Neural cell (in vitro differentiated cells): ENCODE results near the gene SELENON. TPM values are rescaled to one million over a fixed set of nuclear protein-coding genes. Genes with fewer than 3 reads are reported as not detected.

Experiments
- H2AFZ ChIP-seq: fragments of 200-600, 300-800 bp; sonication (generic), shearing (Covaris generic); 2 replicates; pipeline ENCODE4 v1.6.0; 2014; ENCODE audit warnings: low read depth, mild to moderate bottlenecking, antibody characterized with exemption, low read length, moderate library complexity
- H3F3A ChIP-seq: fragments of 200-600 bp; shearing (Covaris generic); 2 replicates; pipeline ENCODE4 v1.6.1; 2016; ENCODE audit warnings: mild to moderate bottlenecking, moderate library complexity, mixed read lengths, antibody characterized with exemption, low read length; ENCODE audit not compliant: insufficient read depth, poor library complexity, severe bottlenecking
- H3K27ac ChIP-seq: fragments of 200-600, 300-800 bp; sonication (generic), shearing (Covaris generic); 2 replicates; pipeline ENCODE4 v1.5.1; 2014; ENCODE audit warnings: mild to moderate bottlenecking, low read length, moderate library complexity
- H3K27me3 ChIP-seq: fragments of 300-800, 200-600 bp; sonication (generic), shearing (Covaris generic); 2 replicates; pipeline ENCODE4 v1.6.0; 2014; ENCODE audit warnings: mild to moderate bottlenecking, low read depth, low read length, moderate library complexity; ENCODE audit not compliant: insufficient read depth
- H3K36me3 ChIP-seq: fragments of 300-800, 200-600 bp; sonication (generic), shearing (Covaris generic); 2 replicates; pipeline ENCODE4 v1.5.1; 2014; ENCODE audit warnings: mild to moderate bottlenecking, antibody characterized with exemption, low read length, moderate library complexity; ENCODE audit not compliant: insufficient read depth
- H3K4me2 ChIP-seq: fragments of 300-800, 200-600 bp; sonication (generic), shearing (Covaris generic); 2 replicates; pipeline ENCODE4 v1.6.0; 2014; ENCODE audit warnings: mild to moderate bottlenecking, low read length
- H3K4me3 ChIP-seq: fragments of 300-800, 200-600 bp; sonication (generic), shearing (Covaris generic); 2 replicates; pipeline ENCODE4 v1.5.1; 2014; ENCODE audit warnings: mild to moderate bottlenecking, low read length, moderate library complexity
- H3K79me2 ChIP-seq: fragments of 200-600 bp; shearing (Covaris generic); replicated peaks from 2 replicates; pipeline ENCODE4 v1.6.0; 2014; ENCODE audit warnings: mild to moderate bottlenecking, low read length, moderate library complexity; ENCODE audit not compliant: insufficient read depth
- H3K9ac ChIP-seq: fragments of 300-800, 200-600 bp; sonication (generic), shearing (Covaris generic); 2 replicates; pipeline ENCODE4 v1.6.1; 2016; ENCODE audit warnings: mild to moderate bottlenecking, low read length, mixed read lengths
- H3K9me2 ChIP-seq: fragments of 200-600 bp; shearing (Covaris generic); 2 replicates; pipeline ENCODE4 v1.6.1; 2016; ENCODE audit warnings: mild to moderate bottlenecking, low read length, mixed read lengths; ENCODE audit not compliant: insufficient read depth
- H3K9me3 ChIP-seq: fragments of 200-600, 300-800 bp; sonication (generic), shearing (Covaris generic); 2 replicates; pipeline ENCODE4 v1.6.1; 2016; ENCODE audit warnings: mild to moderate bottlenecking, mixed run types, low read length, moderate library complexity, mixed read lengths
- H4K20me1 ChIP-seq: fragments of 200-600 bp; shearing (Covaris generic); 2 replicates; pipeline ENCODE4 v1.6.1; 2016; ENCODE audit warnings: mild to moderate bottlenecking, mixed run types; ENCODE audit not compliant: insufficient read depth
- EP300 ChIP-seq: fragments of 450-650 bp; conservative IDR thresholded peaks from 2 replicates; pipeline ENCODE4 v1.6.1; 2014; ENCODE audit warnings: antibody characterized with exemption, mild to moderate bottlenecking, moderate library complexity; ENCODE audit not compliant: poor library complexity, severe bottlenecking
- EZH2 ChIP-seq: fragments of 200-600, 300-800 bp; shearing (Covaris generic), sonication (generic); IDR thresholded peaks from 2 replicates; pipeline ENCODE4 v1.6.1; 2014; ENCODE audit warnings: antibody characterized with exemption, low read length, borderline replicate concordance, mild to moderate bottlenecking; ENCODE audit not compliant: insufficient read depth, poor library complexity, severe bottlenecking
- MXI1 ChIP-seq: fragments of 450-650 bp; conservative IDR thresholded peaks from 2 replicates; pipeline ENCODE4 v1.6.1; 2014; ENCODE audit warnings: antibody characterized with exemption, mild to moderate bottlenecking; ENCODE audit not compliant: poor library complexity, severe bottlenecking
- POLR2AphosphoS5 ChIP-seq: IDR thresholded peaks from 2 replicates; pipeline ENCODE4 v1.6.1; 2012
- RAD21 ChIP-seq: fragments of 450-650 bp; conservative IDR thresholded peaks from 2 replicates; pipeline ENCODE4 v1.6.1; 2014; ENCODE audit warnings: antibody characterized with exemption, mild to moderate bottlenecking, moderate library complexity
- SMC3 ChIP-seq: fragments of 450-650 bp; conservative IDR thresholded peaks from 2 replicates; pipeline ENCODE4 v1.6.1; 2014; ENCODE audit warnings: antibody characterized with exemption, mild to moderate bottlenecking, moderate library complexity; ENCODE audit not compliant: poor library complexity
- TAF1 ChIP-seq: IDR thresholded peaks from 2 replicates; pipeline ENCODE4 v1.6.1; 2012; ENCODE audit warnings: low read depth
- polyA plus RNA-seq: library from polyadenylated mRNA; depleted of rRNA; stranded (reverse); fragments of >200 nt; gene quantifications from 2 replicates; pipeline ENCODE4 v1.2.3, GENCODE V29; 2014
- TF ChIP-seq, protein P1 (sequence below): IDR thresholded peaks from 2 replicates; pipeline ENCODE4 v1.6.1; 2012; ENCODE audit warnings: borderline replicate concordance
- TF ChIP-seq, protein P2 (sequence below): fragments of 450-650 bp; IDR thresholded peaks from 2 replicates; pipeline ENCODE4 v1.5.1; 2014; ENCODE audit warnings: antibody characterized with exemption, mild to moderate bottlenecking, moderate library complexity; ENCODE audit not compliant: poor library complexity, severe bottlenecking

Gene SELENON
- polyA plus RNA-seq, 1 donor from 2014 or later: 6.5 TPM

DNA sequence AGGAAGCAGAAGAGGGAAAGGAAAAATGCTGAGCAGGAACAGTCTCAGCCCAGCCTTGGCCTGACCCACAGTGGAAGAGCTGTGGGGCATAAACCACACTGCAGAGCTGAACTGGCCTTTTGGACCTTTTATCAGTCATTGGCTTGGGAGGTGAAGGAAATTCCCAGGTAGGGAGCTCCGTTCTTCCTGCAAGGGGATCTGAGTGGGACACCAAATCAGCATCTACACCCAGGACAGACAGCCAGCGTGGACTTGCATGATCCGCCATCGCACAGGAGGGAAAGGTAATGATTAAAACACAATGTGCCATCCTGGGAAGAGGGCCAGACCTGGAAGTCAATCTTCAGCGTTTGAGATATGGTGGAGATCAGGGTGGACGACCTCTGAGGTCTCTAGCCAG, 18.6 kb downstream of the SELENON start:
- H3K79me2 ChIP-seq: peaks cover 21% of the 10 kb centered on the region
- H3K9me3 ChIP-seq: no peaks in the 10 kb centered on the region
- H3K27ac ChIP-seq: no peak overlapping the region
- TF ChIP-seq POLR2AphosphoS5: no peak
- TF ChIP-seq, protein P1, sequence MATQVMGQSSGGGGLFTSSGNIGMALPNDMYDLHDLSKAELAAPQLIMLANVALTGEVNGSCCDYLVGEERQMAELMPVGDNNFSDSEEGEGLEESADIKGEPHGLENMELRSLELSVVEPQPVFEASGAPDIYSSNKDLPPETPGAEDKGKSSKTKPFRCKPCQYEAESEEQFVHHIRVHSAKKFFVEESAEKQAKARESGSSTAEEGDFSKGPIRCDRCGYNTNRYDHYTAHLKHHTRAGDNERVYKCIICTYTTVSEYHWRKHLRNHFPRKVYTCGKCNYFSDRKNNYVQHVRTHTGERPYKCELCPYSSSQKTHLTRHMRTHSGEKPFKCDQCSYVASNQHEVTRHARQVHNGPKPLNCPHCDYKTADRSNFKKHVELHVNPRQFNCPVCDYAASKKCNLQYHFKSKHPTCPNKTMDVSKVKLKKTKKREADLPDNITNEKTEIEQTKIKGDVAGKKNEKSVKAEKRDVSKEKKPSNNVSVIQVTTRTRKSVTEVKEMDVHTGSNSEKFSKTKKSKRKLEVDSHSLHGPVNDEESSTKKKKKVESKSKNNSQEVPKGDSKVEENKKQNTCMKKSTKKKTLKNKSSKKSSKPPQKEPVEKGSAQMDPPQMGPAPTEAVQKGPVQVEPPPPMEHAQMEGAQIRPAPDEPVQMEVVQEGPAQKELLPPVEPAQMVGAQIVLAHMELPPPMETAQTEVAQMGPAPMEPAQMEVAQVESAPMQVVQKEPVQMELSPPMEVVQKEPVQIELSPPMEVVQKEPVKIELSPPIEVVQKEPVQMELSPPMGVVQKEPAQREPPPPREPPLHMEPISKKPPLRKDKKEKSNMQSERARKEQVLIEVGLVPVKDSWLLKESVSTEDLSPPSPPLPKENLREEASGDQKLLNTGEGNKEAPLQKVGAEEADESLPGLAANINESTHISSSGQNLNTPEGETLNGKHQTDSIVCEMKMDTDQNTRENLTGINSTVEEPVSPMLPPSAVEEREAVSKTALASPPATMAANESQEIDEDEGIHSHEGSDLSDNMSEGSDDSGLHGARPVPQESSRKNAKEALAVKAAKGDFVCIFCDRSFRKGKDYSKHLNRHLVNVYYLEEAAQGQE: no peak
- TF ChIP-seq RAD21: no peak
- TF ChIP-seq, protein P2, sequence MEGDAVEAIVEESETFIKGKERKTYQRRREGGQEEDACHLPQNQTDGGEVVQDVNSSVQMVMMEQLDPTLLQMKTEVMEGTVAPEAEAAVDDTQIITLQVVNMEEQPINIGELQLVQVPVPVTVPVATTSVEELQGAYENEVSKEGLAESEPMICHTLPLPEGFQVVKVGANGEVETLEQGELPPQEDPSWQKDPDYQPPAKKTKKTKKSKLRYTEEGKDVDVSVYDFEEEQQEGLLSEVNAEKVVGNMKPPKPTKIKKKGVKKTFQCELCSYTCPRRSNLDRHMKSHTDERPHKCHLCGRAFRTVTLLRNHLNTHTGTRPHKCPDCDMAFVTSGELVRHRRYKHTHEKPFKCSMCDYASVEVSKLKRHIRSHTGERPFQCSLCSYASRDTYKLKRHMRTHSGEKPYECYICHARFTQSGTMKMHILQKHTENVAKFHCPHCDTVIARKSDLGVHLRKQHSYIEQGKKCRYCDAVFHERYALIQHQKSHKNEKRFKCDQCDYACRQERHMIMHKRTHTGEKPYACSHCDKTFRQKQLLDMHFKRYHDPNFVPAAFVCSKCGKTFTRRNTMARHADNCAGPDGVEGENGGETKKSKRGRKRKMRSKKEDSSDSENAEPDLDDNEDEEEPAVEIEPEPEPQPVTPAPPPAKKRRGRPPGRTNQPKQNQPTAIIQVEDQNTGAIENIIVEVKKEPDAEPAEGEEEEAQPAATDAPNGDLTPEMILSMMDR: no peak
- no peak for TF ChIP-seq EZH2
- TF ChIP-seq SMC3: no peak
- peak overlapping the region; percentile 89 for H3K4me3 ChIP-seq
- H3K9ac ChIP-seq: peak overlapping the region; percentile 81
- no peak overlapping the region for H2AFZ ChIP-seq
- H4K20me1 ChIP-seq: no peaks in the 10 kb centered on the region
- peak overlapping the region; percentile 43 for H3K4me2 ChIP-seq
- no peaks in the 10 kb centered on the region for H3K9me2 ChIP-seq
- no peaks in the 10 kb centered on the region for H3K36me3 ChIP-seq
- H3F3A ChIP-seq: no peaks in the 10 kb centered on the region
- no peaks in the 10 kb centered on the region for H3K27me3 ChIP-seq

DNA sequence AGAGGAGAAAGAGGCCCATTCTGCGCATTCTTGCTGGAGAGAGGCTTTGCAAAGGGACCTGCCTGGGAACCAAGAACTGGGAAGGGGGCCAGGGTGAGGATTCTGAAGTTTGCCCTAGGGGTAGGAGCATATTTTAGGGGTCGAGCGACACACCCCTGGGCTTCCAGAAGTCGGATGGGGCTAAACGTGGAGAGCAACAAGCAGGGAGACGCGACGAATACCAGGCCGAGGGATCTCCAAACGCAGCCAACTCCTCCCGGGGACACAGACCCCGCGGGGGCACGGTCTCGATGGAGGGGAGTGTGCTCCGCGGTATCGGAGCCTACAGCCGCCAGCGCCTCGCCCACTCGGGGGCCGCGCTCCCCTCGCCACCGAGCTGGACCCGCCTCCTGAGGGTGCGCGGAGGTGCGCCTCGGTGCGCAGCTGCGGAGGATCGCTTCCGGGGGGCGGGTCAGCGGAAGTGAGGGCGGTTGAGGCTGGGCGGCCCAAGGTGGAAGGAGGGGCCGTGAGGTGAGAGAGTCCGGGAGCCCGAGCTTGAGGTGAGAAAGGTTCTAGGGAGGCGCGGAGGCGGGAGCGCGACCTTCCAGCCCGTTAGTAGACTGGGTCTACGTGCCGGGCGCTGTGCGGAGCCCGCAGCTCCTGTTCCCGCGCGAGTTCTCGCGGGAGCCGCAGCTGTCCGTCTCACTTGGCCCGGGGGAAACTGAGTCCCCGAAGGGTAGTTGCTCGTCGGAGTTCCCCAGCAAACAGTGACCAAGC, 19.7 kb downstream of the SELENON start, which contains the start of gene MTFR1L:
MTFR1L (plus strand) TSS at position 464 of the 756 bp plus-strand sequence. CDS start 3,151 bp downstream, outside the sequence.
- no peaks in the 10 kb centered on the region for H3K9me3 ChIP-seq
- H3K9me2 ChIP-seq: no peaks in the 10 kb centered on the region
- TF ChIP-seq, protein P1: no peak
- no peak for TF ChIP-seq EP300
- no peak for TF ChIP-seq TAF1
- TF ChIP-seq SMC3: peak; percentile 29
- TF ChIP-seq RAD21: peak; percentile 41
- TF ChIP-seq, protein P2: no peak
- TF ChIP-seq MXI1: peak; percentile 67
- peak; percentile 97 for TF ChIP-seq POLR2AphosphoS5
- H2AFZ ChIP-seq: peak within 1 kb of the TSS; percentile 48
- H3K79me2 ChIP-seq: peaks cover 21% of the 10 kb centered on the region
- peak within 1 kb of the TSS; percentile 81 for H3K9ac ChIP-seq
- peak within 1 kb of the TSS; percentile 96 for H3K4me2 ChIP-seq
- no peaks in the 10 kb centered on the region for H3F3A ChIP-seq
- no peaks in the 10 kb centered on the region for H4K20me1 ChIP-seq
- H3K36me3 ChIP-seq: no peaks in the 10 kb centered on the region
- H3K4me3 ChIP-seq: peak within 1 kb of the TSS; percentile 89
- H3K27ac ChIP-seq: peak within 1 kb of the TSS; percentile 86
- no peaks in the 10 kb centered on the region for H3K27me3 ChIP-seq
